Mesenchymal stem cell (in vitro differentiated cells and primary cell): ENCODE measurements around the gene TTLL10.

Experiments used
- DNase-seq: peaks from one replicate; pipeline ENCODE4 v3.0.0-alpha.2; 2013
- H2AFZ ChIP-seq: one replicate; pipeline ENCODE4 v1.6.1; 2013; ENCODE audit warnings: low read depth, mild to moderate bottlenecking, control low read depth, inconsistent platforms, low read length, moderate library complexity
- H2AK5ac ChIP-seq: 2 replicates; pipeline ENCODE4 v1.6.1; 2013; ENCODE audit warnings: low read length, moderate library complexity, mild to moderate bottlenecking, inconsistent platforms; ENCODE audit not compliant: severe bottlenecking
- H2BK120ac ChIP-seq: one replicate; pipeline ENCODE4 v1.6.1; 2013; ENCODE audit warnings: low read depth, mild to moderate bottlenecking, inconsistent platforms, low read length, moderate library complexity
- H2BK12ac ChIP-seq, 2 experiments: one replicate each; pipeline ENCODE4 v1.6.1; 2013; ENCODE audit warnings: inconsistent platforms in 2 of 2, low read length in 2 of 2, mild to moderate bottlenecking in 2 of 2, moderate library complexity in 2 of 2, control low read depth in 1 of 2
- H2BK15ac ChIP-seq: one replicate; pipeline ENCODE4 v1.6.1; 2013; ENCODE audit warnings: mild to moderate bottlenecking, low read depth, inconsistent platforms; ENCODE audit not compliant: poor library complexity, severe bottlenecking
- H2BK5ac ChIP-seq: 2 replicates; pipeline ENCODE4 v1.6.1; 2013; ENCODE audit warnings: low read depth, mild to moderate bottlenecking, low read length, control low read depth, inconsistent platforms; ENCODE audit not compliant: poor library complexity, severe bottlenecking
- H3K14ac ChIP-seq, 2 experiments: one replicate each; pipeline ENCODE4 v1.6.1; 2013; ENCODE audit warnings: inconsistent platforms in 2 of 2, low read length in 2 of 2, control low read depth in 1 of 2, mild to moderate bottlenecking in 1 of 2, moderate library complexity in 1 of 2
- H3K18ac ChIP-seq, 2 experiments: one replicate each; pipeline ENCODE4 v1.6.1; 2013; ENCODE audit warnings: inconsistent platforms in 2 of 2, low read length in 2 of 2, control low read depth in 1 of 2, low read depth in 1 of 2, mild to moderate bottlenecking in 1 of 2
- H3K23ac ChIP-seq, 2 experiments: one replicate each; pipeline ENCODE4 v1.6.1; 2013; ENCODE audit warnings: inconsistent platforms in 2 of 2, low read length in 2 of 2, mild to moderate bottlenecking in 2 of 2, moderate library complexity in 2 of 2, control low read depth in 1 of 2
- H3K27ac ChIP-seq: 2 replicates; pipeline ENCODE4 v1.5.1; 2013; ENCODE audit warnings: mild to moderate bottlenecking, moderate library complexity, low read length, control low read depth, inconsistent platforms; ENCODE audit not compliant: poor library complexity, severe bottlenecking
- H3K27me3 ChIP-seq, 2 experiments: 2 replicates each; pipeline versions ENCODE4 v1.6.1 to v1.7.0; 2013; ENCODE audit warnings: low read length in 2 of 2, mild to moderate bottlenecking in 2 of 2, moderate library complexity in 2 of 2, control low read depth in 1 of 2, inconsistent platforms in 1 of 2; ENCODE audit not compliant: control insufficient read depth in 1 of 2, insufficient read depth in 1 of 2
- H3K36me3 ChIP-seq, 2 experiments: 2 replicates each; pipeline versions ENCODE4 v1.6.1 to v1.7.0; 2013; ENCODE audit warnings: low read length in 2 of 2, control low read depth in 1 of 2, inconsistent platforms in 1 of 2, low read depth in 1 of 2, mild to moderate bottlenecking in 1 of 2; ENCODE audit not compliant: insufficient read depth in 2 of 2, control insufficient read depth in 1 of 2
- H3K4ac ChIP-seq, 2 experiments: one replicate each; pipeline ENCODE4 v1.6.1; 2013; ENCODE audit warnings: inconsistent platforms in 2 of 2, low read length in 2 of 2, mild to moderate bottlenecking in 2 of 2, moderate library complexity in 2 of 2, control low read depth in 1 of 2, low read depth in 1 of 2
- H3K4me1 ChIP-seq: 2 replicates; pipeline ENCODE4 v1.6.1; 2013; ENCODE audit warnings: low read depth, low read length, control low read depth; ENCODE audit not compliant: control insufficient read depth, insufficient read depth
- H3K4me2 ChIP-seq: 2 replicates; pipeline ENCODE4 v1.6.1; 2013; ENCODE audit warnings: low read length, mild to moderate bottlenecking, inconsistent platforms; ENCODE audit not compliant: poor library complexity, severe bottlenecking
- H3K4me3 ChIP-seq, 2 experiments: 2 replicates each; pipeline versions ENCODE4 v1.5.1 to v1.7.0; 2013; ENCODE audit warnings: low read length in 2 of 2, mild to moderate bottlenecking in 2 of 2, control low read depth in 1 of 2, low read depth in 1 of 2; ENCODE audit not compliant: insufficient read depth in 1 of 2
- H3K79me1 ChIP-seq: replicated peaks from 2 replicates; pipeline ENCODE4 v1.6.1; 2013; ENCODE audit warnings: mild to moderate bottlenecking, control low read depth, low read length, inconsistent platforms; ENCODE audit not compliant: poor library complexity, severe bottlenecking
- H3K9ac ChIP-seq: 2 replicates; pipeline ENCODE4 v1.7.0; 2013; ENCODE audit warnings: mild to moderate bottlenecking, low read length, moderate library complexity
- H3K9me3 ChIP-seq: 2 replicates; pipeline ENCODE4 v1.7.0; 2013; ENCODE audit warnings: mild to moderate bottlenecking, low read length; ENCODE audit not compliant: control insufficient read depth
- H4K8ac ChIP-seq: one replicate; pipeline ENCODE4 v1.6.1; 2013; ENCODE audit warnings: inconsistent platforms, mild to moderate bottlenecking, low read length, moderate library complexity
- H4K91ac ChIP-seq: one replicate; pipeline ENCODE4 v1.6.1; 2013; ENCODE audit warnings: mild to moderate bottlenecking, low read length, inconsistent platforms
- WGBS: methylation state at CpG from one replicate; pipeline ENCODE4 v1.1.7; 2013; ENCODE audit warnings: mixed read lengths; 5-methylcytosine and 5-hydroxymethylcytosine counted together

The TTLL10 gene

GRCh38 chr1:1205769-1206375 lies 32.2 kb downstream of the TTLL10 start:
- Histone ChIP-seq H3K4ac (no peak overlapping the region), H2BK120ac (no peak overlapping the region), H2AK5ac (peak overlapping the region; percentile 66), H3K9ac (no peak overlapping the region), H3K4me3 (peak overlapping the region in 1 of 2 experiments; percentile 42), H3K4me1 (peaks cover 72% of the 10 kb centered on the region), H3K9me3 (no peaks in the 10 kb centered on the region), H3K79me1 (no peaks in the 10 kb centered on the region), H3K27me3 (peaks cover 0 to 53% of the 10 kb centered on the region in 2 experiments), H3K14ac (no peak overlapping the region), H4K8ac (no peak overlapping the region), H3K23ac (no peak overlapping the region), H2BK12ac (no peak overlapping the region), H3K18ac (peak overlapping the region in 1 of 2 experiments; percentile 38), H2BK5ac (peak overlapping the region; percentile 15), H4K91ac (peak overlapping the region; percentile 12), H3K36me3 (no peaks in the 10 kb centered on the region), H3K4me2 (peak overlapping the region; percentile 59), H2AFZ (no peak overlapping the region), H2BK15ac (no peak overlapping the region), H3K27ac (no peak overlapping the region)
- no peak for DNase-seq
- WGBS: 34% methylated on average over 27 of the region's 31 CpGs

- Histone ChIP-seq H3K4me1 (peaks cover 66% of the 10 kb centered on the region), H3K4me2 (peak within 1 kb of the TSS; percentile 59), H2BK12ac (peak within 1 kb of the TSS in 1 of 2 experiments; percentile 32), H3K27me3 (peaks cover 0 to 52% of the 10 kb centered on the region in 2 experiments), H3K23ac (no peak within 1 kb of the TSS), H3K9ac (no peak within 1 kb of the TSS), H2BK120ac (no peak within 1 kb of the TSS), H4K91ac (peak within 1 kb of the TSS; percentile 12), H2BK15ac (no peak within 1 kb of the TSS), H3K4ac (no peak within 1 kb of the TSS), H2AK5ac (peak within 1 kb of the TSS; percentile 66), H2BK5ac (peak within 1 kb of the TSS; percentile 15), H2AFZ (no peak within 1 kb of the TSS), H3K79me1 (no peaks in the 10 kb centered on the region), H3K9me3 (no peaks in the 10 kb centered on the region), H3K14ac (no peak within 1 kb of the TSS), H3K27ac (no peak within 1 kb of the TSS), H4K8ac (no peak within 1 kb of the TSS), H3K18ac (peak within 1 kb of the TSS in 1 of 2 experiments; percentile 38), H3K4me3 (peak within 1 kb of the TSS in 1 of 2 experiments; percentile 42), H3K36me3 (no peaks in the 10 kb centered on the region)
- DNase-seq: no peak
- 12% methylated on average over 49 of the region's 49 CpGs for WGBS
Measured at GRCh38 chr1:1206376-1206965, 32.8 kb downstream of the TTLL10 start, which contains the start of gene TNFRSF18. Gene TNFRSF18, minus strand, starts transcription at chr1:1206592. Its CDS starts 21 bp downstream, at chr1:1206571.

GRCh38 chr1:1206966-1207531 lies 33.4 kb downstream of the TTLL10 start:
- H3K4me2 ChIP-seq: no peak overlapping the region
- H3K36me3 ChIP-seq: no peaks in the 10 kb centered on the region
- no peak overlapping the region for H2BK15ac ChIP-seq
- H2BK12ac ChIP-seq: no peak overlapping the region
- H3K4me3 ChIP-seq: no peak overlapping the region
- no peak overlapping the region for H4K91ac ChIP-seq
- H2AFZ ChIP-seq: no peak overlapping the region
- no peak overlapping the region for H4K8ac ChIP-seq
- H3K4ac ChIP-seq: no peak overlapping the region
- no peak overlapping the region for H2BK5ac ChIP-seq
- DNase-seq: no peak
- peak overlapping the region; percentile 61 for H2AK5ac ChIP-seq
- WGBS: 85% methylated on average over 19 of the region's 19 CpGs
- no peak overlapping the region for H3K18ac ChIP-seq
- peaks cover 0 to 52% of the 10 kb centered on the region in 2 experiments for H3K27me3 ChIP-seq
- H2BK120ac ChIP-seq: no peak overlapping the region
- H3K14ac ChIP-seq: no peak overlapping the region
- H3K23ac ChIP-seq: no peak overlapping the region
- no peaks in the 10 kb centered on the region for H3K9me3 ChIP-seq
- no peak overlapping the region for H3K9ac ChIP-seq
- H3K79me1 ChIP-seq: no peaks in the 10 kb centered on the region
- peaks cover 67% of the 10 kb centered on the region for H3K4me1 ChIP-seq
- no peak overlapping the region for H3K27ac ChIP-seq

- Histone ChIP-seq H2BK5ac (no peak overlapping the region), H3K14ac (no peak overlapping the region), H3K9ac (no peak overlapping the region), H3K18ac (no peak overlapping the region), H2BK12ac (no peak overlapping the region), H3K4ac (no peak overlapping the region), H3K4me3 (no peak overlapping the region), H2BK15ac (no peak overlapping the region), H3K23ac (no peak overlapping the region), H3K27ac (no peak overlapping the region), H2BK120ac (no peak overlapping the region), H3K36me3 (no peaks in the 10 kb centered on the region), H3K4me2 (no peak overlapping the region), H3K79me1 (no peaks in the 10 kb centered on the region), H4K91ac (no peak overlapping the region), H2AFZ (no peak overlapping the region), H3K9me3 (no peaks in the 10 kb centered on the region), H3K27me3 (peaks cover 0 to 52% of the 10 kb centered on the region in 2 experiments), H2AK5ac (no peak overlapping the region), H3K4me1 (peaks cover 69% of the 10 kb centered on the region), H4K8ac (no peak overlapping the region)
- no peak for DNase-seq
- 90% methylated on average over 11 of the region's 11 CpGs for WGBS
Measured at GRCh38 chr1:1207571-1207892, 33.9 kb downstream of the TTLL10 start.
